Measurements from ENCODE around the gene LPCAT1.

LPCAT1 gene

DNA sequence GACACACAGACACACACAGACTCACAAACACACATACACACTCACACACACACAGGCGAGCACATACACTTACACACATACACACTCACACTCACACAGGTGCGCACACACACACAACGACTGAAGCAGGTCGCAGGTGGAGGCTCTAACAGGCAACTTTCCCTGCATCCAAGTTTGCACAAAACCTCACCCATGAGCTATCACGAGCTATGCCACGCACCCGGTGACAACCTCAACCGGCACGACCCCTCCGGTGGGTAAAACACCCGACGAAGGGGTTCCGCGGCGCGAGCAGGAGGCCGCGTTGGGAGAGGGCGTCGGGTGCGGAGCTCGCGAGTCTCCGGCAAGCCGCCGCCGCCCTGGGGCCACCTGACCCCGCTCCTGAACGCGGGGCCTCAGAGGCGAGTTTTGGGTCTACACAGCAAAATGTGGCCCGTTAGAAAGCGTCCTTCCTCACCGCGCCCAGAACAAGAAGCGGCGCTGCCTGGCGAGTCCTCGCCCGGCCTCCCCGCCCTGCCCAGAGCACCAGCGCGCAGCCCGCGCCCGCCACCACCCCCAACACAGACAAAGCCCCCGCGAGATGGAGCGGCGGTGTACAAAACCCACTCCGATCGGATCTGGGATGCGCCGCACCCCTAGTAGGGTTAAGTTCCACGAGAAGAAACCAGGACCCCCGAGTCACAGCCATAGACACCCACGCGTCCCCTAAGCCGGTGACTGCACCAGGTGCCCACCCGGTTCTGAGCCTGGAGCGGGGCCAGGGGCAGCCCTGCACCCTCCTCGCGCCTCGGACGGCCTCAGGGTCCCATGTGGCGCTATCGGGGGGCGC lies 79.2 kb downstream of the LPCAT1 start:
- H3K4me3 ChIP-seq (ENCODE audit: control insufficient read depth, low read depth, low read length) = no peak overlapping the region
- TF ChIP-seq, protein P1, sequence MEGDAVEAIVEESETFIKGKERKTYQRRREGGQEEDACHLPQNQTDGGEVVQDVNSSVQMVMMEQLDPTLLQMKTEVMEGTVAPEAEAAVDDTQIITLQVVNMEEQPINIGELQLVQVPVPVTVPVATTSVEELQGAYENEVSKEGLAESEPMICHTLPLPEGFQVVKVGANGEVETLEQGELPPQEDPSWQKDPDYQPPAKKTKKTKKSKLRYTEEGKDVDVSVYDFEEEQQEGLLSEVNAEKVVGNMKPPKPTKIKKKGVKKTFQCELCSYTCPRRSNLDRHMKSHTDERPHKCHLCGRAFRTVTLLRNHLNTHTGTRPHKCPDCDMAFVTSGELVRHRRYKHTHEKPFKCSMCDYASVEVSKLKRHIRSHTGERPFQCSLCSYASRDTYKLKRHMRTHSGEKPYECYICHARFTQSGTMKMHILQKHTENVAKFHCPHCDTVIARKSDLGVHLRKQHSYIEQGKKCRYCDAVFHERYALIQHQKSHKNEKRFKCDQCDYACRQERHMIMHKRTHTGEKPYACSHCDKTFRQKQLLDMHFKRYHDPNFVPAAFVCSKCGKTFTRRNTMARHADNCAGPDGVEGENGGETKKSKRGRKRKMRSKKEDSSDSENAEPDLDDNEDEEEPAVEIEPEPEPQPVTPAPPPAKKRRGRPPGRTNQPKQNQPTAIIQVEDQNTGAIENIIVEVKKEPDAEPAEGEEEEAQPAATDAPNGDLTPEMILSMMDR (conservative IDR thresholded peaks at IDR 0.05; ENCODE audit: control insufficient read depth, insufficient read depth, low read depth, low read length) = no peak

DNA sequence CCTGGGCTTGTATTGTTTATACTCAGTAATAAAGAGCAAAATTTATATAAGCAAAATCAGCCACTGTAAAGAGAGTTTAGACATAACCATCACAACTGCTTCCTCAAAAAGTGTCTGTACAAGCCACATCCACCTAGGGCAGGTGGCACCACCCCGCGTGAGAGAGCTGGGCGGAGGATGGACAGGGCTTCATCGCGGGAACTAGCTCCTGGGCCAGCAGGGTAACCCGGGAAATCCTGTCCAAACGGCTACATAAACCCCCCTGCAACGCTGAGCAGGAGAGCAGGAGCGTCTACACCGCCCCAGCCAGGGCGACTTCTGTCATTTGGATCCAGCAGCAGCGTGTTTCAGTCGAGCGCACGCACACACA lies 79.8 kb downstream of the LPCAT1 start:
- no peak for DNase-seq (ENCODE audit: low read depth)
- TF ChIP-seq, protein P1 (conservative IDR thresholded peaks at IDR 0.05; ENCODE audit: control insufficient read depth, insufficient read depth, low read depth, low read length) = no peak
- H3K4me3 ChIP-seq (ENCODE audit: control insufficient read depth, low read depth, low read length) = no peak overlapping the region

More for the DNA sequence above, 79.2 kb downstream of the LPCAT1 start:
- DNase-seq (ENCODE audit: low read depth) = no peak

DNA sequence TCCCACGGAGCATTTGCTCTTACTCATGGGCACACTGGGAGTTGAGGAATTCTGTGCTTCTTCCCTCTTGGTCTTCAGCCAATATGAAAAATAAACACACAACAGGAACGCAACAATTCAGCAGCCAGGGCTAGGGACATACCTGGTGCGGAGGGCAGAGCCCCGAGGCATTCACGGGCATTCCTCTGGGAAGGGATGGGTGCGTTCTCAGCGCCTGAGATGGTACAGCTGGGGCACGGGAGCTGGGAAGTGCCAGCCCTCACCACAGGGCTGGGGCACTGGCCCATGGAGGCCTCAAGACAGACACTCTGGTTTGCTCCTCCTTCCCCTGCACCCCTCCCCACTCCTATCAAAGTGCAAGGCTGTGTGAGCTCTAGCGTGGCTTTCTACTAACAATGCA lies 80.6 kb downstream of the LPCAT1 start:
- TF ChIP-seq, protein P1 (conservative IDR thresholded peaks at IDR 0.05; ENCODE audit: control insufficient read depth, insufficient read depth, low read depth, low read length) = no peak
- H3K4me3 ChIP-seq (ENCODE audit: control insufficient read depth, low read depth, low read length) = no peak overlapping the region
- DNase-seq (ENCODE audit: low read depth) = no peak

DNA sequence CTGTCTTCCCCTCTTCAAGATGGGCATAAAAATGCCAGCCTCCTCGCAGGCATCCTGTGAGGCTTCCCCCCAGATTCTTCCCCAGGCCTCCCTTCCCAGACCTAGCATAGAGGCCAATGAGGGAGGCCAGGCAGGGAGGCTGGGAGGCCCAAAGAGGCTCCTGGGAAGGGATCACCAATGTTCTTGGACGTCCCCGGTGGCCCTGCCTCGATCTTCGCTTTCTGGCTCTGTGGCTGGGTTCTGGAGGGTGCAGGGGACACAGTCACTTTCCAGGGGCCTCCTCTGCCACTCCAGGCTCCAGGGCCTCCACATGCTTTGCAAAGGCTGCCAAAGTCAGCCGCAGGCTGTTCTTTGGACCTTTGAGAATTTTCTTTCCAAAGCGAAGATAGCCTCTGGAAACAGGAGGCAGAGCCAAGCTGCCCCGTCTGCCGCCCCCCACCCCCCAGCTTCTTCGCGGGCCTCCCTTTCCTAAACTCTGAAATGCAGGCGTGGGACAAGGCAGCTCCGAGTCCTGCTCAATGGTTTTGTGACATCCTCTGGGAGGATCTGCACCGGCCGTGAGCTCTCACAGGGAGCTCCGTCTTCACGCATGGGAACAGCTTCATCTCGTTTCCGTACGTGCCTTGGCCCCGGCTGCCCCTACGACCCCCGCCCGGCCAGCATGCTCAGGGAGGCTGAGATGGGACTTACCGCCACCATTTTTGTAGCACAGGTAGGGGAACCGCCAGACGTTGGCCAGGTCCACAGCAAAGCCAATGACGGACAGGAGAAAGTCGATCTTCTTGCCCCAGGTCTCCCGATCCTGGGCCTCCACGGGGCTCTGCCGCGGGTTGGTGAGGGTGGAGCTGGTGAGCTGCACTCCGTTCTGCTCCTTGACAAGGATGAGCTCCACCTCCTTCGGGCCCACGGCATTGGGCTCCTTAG lies 81.3 kb downstream of the LPCAT1 start:
- DNase-seq (ENCODE audit: low read depth) = no peak
- no peak overlapping the region for H3K4me3 ChIP-seq (ENCODE audit: control insufficient read depth, low read depth, low read length)
- TF ChIP-seq, protein P1 (conservative IDR thresholded peaks at IDR 0.05; ENCODE audit: control insufficient read depth, insufficient read depth, low read depth, low read length) = no peak

DNA sequence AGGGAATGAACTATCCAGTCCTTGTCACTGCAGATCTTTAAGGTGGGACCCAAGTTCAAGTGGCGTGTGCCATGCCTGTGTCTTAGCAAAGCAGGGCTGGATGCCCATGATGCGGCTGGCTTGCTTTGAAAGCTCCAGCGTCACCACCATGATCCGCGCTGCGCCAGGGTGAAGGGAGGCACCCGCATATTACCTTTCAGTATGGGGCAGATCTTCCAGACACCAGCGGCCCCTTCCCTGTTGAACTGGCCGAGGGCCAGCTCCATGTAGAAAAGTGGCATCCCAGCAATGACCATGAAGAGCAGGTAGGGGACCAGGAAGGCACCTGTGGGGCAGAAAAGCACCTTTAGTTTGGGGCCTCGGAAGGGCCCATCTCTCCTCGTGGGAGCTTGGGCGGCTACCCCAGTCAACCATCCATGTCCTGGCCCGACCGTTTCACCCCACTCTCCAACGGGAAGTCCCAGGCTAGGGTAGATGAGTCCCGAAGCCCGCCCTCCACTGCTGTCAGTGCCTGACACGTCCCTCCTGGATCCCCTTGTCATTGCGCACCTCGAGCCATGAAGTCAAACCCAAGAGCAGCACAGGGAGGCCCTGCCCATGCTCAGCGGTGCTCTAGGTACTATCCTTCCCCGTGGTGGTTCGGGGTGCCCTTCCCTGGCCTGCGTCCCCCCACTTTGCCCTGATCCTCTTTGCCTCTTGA lies 82.4 kb downstream of the LPCAT1 start:
- no peak for DNase-seq (ENCODE audit: low read depth)
- H3K4me3 ChIP-seq (ENCODE audit: control insufficient read depth, low read depth, low read length) = no peak overlapping the region
- TF ChIP-seq, protein P1 (conservative IDR thresholded peaks at IDR 0.05; ENCODE audit: control insufficient read depth, insufficient read depth, low read depth, low read length) = no peak

DNA sequence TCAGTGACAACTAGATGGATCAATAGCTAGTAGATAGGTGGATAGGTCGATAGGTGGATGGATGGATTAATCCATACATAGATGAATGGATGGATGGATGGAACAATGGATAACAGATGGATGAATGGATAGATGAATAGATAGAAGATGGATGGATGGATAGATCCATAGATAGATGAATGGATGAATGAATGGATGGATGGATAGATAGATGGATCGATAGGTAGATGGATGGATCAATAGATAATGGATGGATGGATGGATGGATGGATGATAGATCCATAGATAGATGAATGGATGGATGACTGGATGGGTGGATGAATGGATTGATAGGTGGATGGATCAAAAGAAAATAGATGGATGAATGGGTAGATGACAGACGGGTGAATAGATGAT lies 83.7 kb downstream of the LPCAT1 start:
- no peak for DNase-seq (ENCODE audit: low read depth)
- H3K4me3 ChIP-seq (ENCODE audit: control insufficient read depth, low read depth, low read length) = no peak overlapping the region
- TF ChIP-seq, protein P1 (conservative IDR thresholded peaks at IDR 0.05; ENCODE audit: control insufficient read depth, insufficient read depth, low read depth, low read length) = no peak

All from fibroblast of mammary gland (primary cell).